ENCODE data around the gene GJC1. TPM values are rescaled to one million over a fixed set of nuclear protein-coding genes. Genes with fewer than 3 reads are reported as not detected.
A peak's percentile ranks its signal among the peaks of the same experiment; 100 is the strongest.

GJC1 gene
- total and polyA plus RNA-seq, 2 donors (not counting 3 experiments of a cell fraction or from before 2014, with no cell fraction given): 13.8 to 39.7 TPM

DNA sequence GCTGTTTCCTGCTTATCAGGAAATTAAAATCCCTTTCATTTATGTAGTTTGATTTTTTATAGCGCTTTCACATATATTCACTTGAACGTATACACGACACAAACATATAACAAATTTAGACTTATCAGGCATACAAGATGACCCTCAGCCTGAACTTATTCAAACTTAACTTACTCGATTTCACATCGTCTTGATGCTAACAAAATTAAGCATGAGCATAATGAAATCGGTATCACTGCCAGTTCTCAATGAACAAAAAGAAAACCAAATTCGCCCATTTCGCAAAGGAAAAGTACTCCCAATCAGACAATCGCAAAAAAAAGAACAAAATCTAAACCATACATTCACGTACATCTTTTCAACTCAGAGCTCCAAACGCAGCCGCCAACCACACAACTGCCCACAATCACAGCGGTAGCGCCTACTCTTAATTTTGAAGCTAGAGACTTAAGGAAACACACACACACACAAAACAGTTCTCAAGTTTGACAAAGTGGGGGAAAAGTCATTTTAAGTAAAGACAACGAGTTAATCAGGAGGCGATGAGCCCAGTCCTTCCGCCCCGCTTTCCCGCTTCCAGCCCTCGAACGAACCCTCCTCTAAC, 1.1 kb downstream of the GJC1 start:
- DNase-seq (ENCODE audit: low read depth, low spot score) (peak; percentile 65), FAIRE-seq (peak; percentile 83)
- TF ChIP-seq POLR2AphosphoS5 (IDR thresholded peaks at IDR 0.05; ENCODE audit: insufficient read depth, low read depth, low read length) (no peak), GATA2 (IDR thresholded peaks at IDR 0.05; ENCODE audit: insufficient read depth, insufficient read length, low read depth, low read length) (no peak), JUN (IDR thresholded peaks at IDR 0.05; ENCODE audit: borderline replicate concordance, insufficient read depth, insufficient read length, low read depth) (no peak), FOS (IDR thresholded peaks at IDR 0.05; ENCODE audit: borderline replicate concordance, insufficient read depth, low read length) (no peak), POLR2A (IDR thresholded peaks at IDR 0.05; ENCODE audit: low read depth, low read length) (no peak), MYC (IDR thresholded peaks at IDR 0.05; ENCODE audit: low read depth, low read length) (no peak), EZH2 (IDR thresholded peaks at IDR 0.05; ENCODE audit: borderline replicate concordance, low read depth, low read length, severe bottlenecking) (no peak)
- TF ChIP-seq, protein P1, sequence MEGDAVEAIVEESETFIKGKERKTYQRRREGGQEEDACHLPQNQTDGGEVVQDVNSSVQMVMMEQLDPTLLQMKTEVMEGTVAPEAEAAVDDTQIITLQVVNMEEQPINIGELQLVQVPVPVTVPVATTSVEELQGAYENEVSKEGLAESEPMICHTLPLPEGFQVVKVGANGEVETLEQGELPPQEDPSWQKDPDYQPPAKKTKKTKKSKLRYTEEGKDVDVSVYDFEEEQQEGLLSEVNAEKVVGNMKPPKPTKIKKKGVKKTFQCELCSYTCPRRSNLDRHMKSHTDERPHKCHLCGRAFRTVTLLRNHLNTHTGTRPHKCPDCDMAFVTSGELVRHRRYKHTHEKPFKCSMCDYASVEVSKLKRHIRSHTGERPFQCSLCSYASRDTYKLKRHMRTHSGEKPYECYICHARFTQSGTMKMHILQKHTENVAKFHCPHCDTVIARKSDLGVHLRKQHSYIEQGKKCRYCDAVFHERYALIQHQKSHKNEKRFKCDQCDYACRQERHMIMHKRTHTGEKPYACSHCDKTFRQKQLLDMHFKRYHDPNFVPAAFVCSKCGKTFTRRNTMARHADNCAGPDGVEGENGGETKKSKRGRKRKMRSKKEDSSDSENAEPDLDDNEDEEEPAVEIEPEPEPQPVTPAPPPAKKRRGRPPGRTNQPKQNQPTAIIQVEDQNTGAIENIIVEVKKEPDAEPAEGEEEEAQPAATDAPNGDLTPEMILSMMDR (IDR thresholded peaks at IDR 0.05; ENCODE audit: extremely low read depth in 1 of 2, insufficient read depth in 1 of 2, low read depth in 1 of 2, low read length in 2 of 2): no peak
- TF ChIP-seq, protein P2, sequence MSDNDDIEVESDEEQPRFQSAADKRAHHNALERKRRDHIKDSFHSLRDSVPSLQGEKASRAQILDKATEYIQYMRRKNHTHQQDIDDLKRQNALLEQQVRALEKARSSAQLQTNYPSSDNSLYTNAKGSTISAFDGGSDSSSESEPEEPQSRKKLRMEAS (IDR thresholded peaks at IDR 0.05; ENCODE audit: insufficient read depth, insufficient read length): no peak
- H3K4me1 ChIP-seq (ENCODE audit: control insufficient read depth, extremely low read depth, insufficient read depth, low read length): peaks cover 7% of the 10 kb centered on the region
- peak overlapping the region; percentile 98 for H2AFZ ChIP-seq (ENCODE audit: low read depth, low read length)
- ChIA-PET CTCF (interaction anchor here (0.6 to 1.8 kb wide), 7 partner anchors 8 to 53 kb away, joined by 3 to 14 read pairs (median 4); no protein-coding TSS in a partner anchor), POLR2A (interaction anchor here (0.5 kb wide), 1 partner anchor 27 kb away, joined by 3 read pairs; no protein-coding TSS in a partner anchor)
- peaks cover 51% of the 10 kb centered on the region for H3K79me2 ChIP-seq (ENCODE audit: control insufficient read depth, insufficient read depth, low read length)
- dilution Hi-C loops (cut with MboI; ENCODE audit: extremely low pct_ligation_motif_present, low sequenced_read_pairs) (no loop called here), intact Hi-C loops (cut with micrococcal nuclease) (loop anchor here (1.0 to 2.0 kb wide), 4 partner anchors 9 to 54 kb away; no protein-coding TSS in a partner anchor)
- peak overlapping the region; percentile 85 to 98 (median 96) for H3K4me3 ChIP-seq (replicated peaks in 1 of 3; ENCODE audit: insufficient read depth in 1 of 3, low read depth in 1 of 3, low read length in 3 of 3)
- no peaks in the 10 kb centered on the region for H3K9me1 ChIP-seq (replicated peaks; ENCODE audit: control insufficient read depth, extremely low read depth, insufficient read depth, low read length)
- peak overlapping the region; percentile 58 for H3K27ac ChIP-seq (ENCODE audit: insufficient read depth, low read depth, low read length)
- H3K27me3 ChIP-seq (ENCODE audit: control insufficient read depth in 2 of 2, insufficient read depth in 2 of 2, low read length in 2 of 2): no peaks in the 10 kb centered on the region
- BruUV-seq (replicated peaks): TSS peak; percentile 57
- no peaks in the 10 kb centered on the region for H3K36me3 ChIP-seq (ENCODE audit: control insufficient read depth in 2 of 2, extremely low read depth in 1 of 2, insufficient read depth in 2 of 2, low read length in 2 of 2)
- no peaks in the 10 kb centered on the region for H4K20me1 ChIP-seq (replicated peaks; ENCODE audit: control insufficient read depth, extremely low read depth, insufficient read depth, low read length)
- H3K9ac ChIP-seq (replicated peaks; ENCODE audit: extremely low read depth, insufficient read depth, low read length): peak overlapping the region; percentile 93
- peak overlapping the region; percentile 87 for H3K4me2 ChIP-seq (ENCODE audit: insufficient read depth, low read length)
- H3K9me3 ChIP-seq (replicated peaks; ENCODE audit: control insufficient read depth, insufficient read depth, low read length): no peaks in the 10 kb centered on the region
